NCI-H2196 treated with DMSO at 0.1 percent for 48 hours (cell line): ENCODE measurements around the gene ADARB2.
"Not testable (repeated sequence)": the region's sequence is repeated elsewhere in the genome, so short reads cannot be mapped to it uniquely, and the experiment has no call there.

Experiments used
- DNase-seq: peaks from one replicate; lab custom pipeline; 2025; ENCODE audit not compliant: unreplicated experiment; lab: John Stamatoyannopoulos, UW

The ADARB2 gene

DNA sequence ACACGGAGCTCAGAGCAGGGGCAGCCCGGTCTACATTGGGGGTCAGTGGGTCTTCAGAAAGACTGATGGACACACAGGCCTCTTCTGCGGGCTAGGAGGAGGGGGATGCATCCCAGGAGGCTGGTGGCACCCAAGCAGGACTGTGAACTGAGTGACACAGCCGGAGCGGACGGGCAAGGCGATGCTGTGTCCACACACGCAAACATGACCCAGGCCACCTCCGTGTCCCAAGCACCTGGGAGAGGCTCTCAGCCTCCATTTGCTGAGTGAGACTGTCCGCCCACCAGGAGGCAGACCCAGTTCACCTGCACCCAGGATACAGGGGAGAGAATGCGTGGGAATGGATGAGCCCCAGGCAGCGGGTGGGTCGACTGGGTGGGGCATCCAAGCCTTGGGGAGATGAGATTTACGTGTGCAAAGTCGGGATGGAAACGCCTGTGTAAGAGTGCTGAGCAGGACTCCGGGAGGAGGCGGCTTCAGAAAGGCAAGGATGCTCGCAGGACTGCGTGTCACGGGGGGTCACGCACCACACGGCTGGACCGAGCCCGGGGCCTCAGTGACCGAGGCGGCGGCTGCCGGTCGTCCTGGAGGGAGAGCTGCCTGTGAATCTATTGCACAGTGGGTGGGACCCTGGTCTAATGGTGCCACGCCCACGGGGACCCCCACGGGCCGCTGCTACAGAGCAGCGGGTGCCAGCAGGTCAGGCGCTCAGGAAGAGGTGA is 262.8 kb downstream of the ADARB2 start:
- no peak for DNase-seq

DNA sequence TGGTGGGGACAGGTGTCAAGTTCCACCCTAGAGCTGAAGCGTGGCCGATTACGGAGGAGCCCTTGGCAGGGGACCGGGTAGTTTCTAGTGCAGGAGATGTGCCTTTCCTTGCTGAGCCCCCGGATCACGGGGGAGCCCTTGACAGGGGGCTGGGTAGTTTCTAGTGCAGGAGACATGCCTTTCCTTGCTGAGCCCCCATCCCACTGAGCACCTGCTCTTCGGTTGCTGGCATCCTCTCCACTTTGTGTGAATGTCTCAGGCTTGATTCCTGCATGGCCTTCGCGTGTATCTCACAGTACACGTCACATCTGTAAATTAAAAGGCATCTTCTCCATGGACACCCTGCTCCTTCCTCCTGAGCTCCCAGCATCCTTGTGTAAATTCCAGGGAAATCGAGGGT is 263.5 kb downstream of the ADARB2 start:
- DNase-seq, result no peak

DNA sequence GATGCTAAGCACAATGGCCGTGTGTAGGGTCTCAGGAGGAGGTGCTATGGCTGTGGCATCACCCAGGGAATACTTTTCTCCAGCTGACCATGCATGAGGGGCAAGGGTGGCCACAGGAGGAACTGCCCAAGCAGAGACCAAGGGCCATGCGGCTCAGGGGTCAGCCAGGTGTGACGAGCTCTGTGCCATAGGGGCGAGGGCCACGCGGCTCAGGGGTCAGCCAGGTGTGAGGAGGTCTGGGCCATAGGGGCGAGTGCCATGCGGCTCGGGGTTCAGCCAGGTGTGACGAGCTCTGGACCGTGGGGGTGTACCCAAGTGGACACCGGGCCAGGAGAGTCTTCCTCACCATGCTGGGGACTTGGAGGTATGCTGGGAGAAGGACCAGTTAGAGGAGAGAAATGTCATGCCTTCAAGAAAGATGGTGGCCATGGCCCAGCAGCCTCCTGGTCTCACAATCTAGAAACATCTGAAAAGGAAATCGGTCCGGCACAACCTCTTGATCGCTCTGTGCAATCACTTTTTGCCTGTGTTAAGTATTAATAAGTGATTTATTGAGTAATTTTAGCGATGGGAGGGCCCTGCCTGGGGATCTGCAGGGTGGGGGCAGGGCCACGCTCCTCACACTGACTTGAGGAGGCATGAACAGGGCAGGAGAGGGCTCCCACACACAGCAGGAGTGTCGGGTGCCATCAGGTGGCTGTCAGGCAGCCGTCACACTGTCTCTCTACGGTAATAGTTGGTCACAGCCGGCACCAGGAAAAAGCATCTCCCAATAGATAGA is 265.0 kb downstream of the ADARB2 start:
- DNase-seq, result no peak

DNA sequence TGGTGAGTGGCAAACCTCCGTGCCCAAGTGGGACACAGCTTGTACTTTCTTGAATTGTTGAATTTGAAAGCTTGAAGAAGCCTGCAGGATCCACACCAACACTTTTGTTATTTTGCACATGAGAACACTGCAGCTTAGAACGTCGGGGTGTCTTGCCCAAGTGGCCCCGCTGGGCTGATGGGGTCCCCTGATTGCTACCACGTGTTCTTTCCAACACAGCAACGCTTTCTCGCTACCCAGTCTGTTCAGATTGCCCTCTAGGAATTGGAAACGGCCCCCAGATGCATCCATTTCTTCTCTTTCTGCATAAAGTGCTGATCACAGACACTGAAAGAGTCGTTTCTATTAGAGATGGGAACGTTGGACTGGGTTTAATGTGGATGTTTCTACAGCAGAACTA is 268.5 kb downstream of the ADARB2 start:
- no peak for DNase-seq

DNA sequence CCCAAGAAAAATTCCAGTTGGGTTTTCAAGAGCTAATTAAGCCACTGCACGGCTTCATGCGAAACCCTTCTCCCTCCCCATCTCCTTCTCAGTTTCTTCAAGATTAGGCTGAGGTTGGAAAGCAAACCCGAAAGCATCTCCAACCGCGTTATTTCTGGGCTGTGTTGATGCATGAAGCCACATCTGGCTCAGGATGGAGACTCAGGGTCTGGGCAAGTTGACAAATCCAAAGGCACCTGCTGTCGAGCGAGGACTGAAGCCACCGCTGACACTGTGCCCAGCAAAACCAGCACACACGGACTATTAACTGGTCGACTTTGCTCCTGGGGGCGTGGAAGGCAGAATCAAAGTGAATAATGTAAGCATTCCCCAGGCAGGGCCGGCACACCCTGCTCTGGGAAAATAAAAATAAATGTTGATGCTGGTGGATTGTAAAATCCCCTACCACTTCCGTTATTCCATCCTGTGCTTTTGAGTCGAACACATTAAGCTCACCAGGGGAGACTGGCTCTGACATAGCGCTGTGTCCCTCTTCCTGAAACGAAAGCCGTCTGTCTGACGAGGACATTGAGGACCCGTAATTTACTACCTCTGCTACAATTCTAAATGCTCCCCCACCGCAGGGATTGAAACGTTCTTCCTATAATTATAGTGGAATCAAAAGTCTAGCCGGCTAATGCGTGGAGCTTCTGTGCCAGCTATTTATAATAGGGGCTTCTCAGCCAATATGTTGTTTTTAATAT is 269.8 kb downstream of the ADARB2 start:
- no peak for DNase-seq

DNA sequence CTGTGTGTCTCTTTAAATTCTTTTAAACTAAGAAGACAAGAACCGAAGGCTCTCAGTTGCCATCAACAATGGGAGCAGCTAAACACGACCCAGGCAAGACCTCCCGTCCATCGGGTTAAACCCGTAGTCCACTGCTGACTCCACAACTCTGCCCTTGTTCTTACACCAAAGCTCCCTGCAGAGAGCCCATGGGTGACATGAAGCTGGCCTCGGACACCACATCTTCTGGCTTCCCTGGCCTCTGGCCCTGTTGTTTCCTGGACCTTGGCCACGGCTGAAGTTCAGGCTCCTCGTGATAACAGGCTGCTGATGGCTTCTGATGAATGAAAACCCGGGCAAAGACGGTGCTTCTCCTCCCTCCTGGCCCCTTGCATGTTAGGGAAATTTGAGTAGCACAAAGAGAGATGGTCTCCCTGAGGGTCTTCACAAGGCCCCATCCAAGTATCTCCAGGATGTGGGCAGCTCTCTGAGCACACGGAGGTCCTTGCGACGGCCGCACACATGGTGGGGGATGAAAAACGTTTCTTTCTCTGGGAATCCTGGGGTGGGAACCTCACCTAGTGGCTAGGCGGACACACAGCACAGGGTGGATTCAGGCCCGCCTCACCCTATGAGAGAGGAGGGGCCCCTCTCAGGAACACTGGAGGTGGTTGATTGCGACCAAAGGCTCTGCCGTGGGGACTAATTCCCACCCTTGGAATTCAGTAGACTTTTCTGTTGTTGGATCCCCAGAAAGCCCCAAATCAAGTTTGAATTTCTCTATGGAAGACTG is 271.1 kb downstream of the ADARB2 start:
- DNase-seq, result no peak

DNA sequence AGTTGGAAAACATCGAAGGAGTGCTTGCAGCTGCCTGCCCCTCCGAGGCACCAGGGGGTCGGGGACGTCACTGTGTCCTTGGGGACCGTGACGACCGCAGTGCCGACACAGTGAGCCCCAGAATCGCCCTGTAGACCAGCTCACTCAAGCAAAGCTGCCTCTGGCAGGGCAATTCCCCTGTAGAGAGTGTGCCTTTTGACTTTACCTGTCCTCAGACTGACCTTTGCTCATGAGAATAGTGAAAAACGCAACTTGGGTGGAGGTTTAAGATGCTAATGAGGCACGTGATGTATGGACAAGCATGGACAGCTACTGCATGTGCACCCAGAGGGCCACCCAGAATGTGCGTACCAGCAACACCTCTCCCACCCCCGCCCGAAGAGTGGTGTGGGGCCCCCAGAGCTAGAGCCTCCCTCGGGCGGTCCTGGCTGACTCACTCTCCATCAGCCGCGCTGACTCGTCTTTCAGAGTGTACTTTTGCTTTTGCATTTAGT is 271.9 kb downstream of the ADARB2 start:
- no peak for DNase-seq

DNA sequence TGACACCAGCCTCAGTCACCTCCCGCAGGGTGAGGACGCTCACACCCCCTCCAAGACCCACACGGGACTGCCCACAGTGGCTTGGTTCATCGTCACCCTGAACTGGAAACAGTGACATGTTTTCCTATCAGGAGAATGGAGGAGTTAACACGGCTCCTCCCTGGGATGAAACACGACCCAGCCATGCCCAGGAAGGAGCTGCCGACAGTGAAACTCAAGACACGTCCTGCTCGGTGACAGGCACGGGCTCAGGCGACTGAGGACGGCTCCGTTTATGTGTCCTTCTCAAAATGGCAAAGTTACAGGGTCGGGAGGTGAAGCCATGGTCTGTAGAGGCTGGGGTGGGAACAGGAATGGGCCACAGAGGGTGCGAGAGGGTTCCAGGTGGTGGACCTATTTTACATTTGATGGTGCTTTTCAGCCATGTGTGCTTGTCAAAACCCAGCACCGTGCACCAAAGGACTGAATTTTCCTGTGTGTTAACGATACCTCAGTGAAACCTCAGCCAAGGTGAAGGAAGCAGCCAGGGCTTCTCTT is 272.4 kb downstream of the ADARB2 start:
- no peak for DNase-seq

DNA sequence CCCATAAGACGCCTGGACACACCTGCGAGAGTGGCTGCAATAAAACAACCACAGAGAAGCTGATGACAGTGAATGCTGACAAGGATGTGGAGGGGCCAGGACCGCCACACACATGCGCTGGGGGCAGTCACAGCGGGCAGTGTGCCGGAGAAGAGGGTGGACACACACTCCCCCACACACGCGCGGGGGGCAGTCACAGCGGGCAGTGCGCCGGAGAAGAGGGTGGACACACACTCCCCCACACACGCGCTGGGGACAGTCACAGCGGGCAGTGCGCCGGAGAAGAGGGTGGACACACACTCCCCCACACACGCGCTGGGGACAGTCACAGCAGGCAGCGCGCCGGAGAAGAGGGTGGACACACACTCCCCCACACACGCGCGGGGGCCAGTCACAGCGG is 273.4 kb downstream of the ADARB2 start:
- DNase-seq, result not testable (repeated sequence)

DNA sequence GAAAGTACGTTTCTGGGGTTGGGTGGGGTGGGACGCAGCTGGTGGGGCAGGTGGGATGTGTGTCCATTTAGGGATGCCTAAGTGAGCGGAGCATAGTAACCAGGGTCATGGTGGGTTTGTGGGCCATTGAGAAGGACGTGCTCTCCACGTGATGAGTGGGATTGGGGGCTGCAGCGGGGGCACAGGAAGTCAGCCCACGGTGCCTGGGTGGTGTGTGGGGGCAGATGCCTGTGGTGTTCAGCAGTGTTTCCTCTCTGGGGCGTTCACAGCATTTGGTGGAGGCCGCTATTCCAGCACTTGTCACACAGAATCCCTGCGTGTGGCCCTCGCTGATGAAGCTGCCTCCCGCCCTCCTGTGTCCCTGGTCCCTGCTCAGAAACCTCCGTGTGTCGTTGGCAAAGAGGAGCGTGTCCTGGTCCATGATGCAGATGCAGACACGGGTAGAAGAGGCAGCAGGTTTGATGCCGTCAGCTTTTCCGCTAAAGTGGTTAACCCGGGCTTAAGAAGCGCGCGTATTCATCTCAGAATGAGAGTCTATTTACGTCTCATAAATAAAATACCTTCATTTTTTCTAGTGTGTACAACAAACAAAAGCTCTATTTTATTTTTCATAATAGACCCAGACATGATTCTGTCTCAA is 274.2 kb downstream of the ADARB2 start:
- DNase-seq, result no peak

DNA sequence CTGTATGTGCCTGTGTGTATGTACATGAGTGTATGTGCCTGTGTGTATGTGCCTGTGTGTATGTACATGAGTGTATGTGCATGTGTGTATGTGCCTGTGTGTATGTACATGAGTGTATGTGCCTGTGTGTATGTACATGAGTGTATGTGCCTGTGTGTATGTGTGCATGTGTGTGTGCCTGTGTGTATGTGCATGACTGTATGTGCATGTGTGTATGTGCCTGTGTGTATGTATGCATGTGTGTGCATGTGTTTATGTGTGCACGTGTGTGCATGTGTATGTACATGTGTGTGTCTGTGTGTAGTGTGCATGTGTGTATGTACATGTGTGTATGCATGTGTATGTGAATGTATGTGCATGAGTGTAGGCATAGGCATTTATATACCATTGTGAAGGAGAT is 274.8 kb downstream of the ADARB2 start:
- DNase-seq, result no peak

DNA sequence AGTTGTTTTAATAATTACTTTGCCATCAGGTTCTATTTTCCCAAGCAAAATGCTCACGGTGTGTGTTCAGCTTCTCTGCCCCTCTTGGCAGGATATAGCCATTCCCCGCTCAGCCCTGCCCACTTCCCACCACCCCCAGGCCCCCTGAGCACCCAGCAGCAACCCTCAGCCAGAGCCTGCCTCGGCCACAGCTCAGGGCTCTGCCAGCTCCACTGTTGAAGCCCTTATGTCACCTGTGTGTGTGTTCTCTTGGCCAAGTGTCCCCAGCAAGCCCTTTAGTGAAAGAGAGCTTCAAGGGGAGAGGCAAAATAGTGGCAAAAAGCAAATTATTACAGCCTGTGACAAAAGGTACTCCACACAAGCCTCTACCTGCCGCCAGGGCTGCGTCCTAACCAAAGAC is 275.3 kb downstream of the ADARB2 start:
- DNase-seq, result no peak

DNA sequence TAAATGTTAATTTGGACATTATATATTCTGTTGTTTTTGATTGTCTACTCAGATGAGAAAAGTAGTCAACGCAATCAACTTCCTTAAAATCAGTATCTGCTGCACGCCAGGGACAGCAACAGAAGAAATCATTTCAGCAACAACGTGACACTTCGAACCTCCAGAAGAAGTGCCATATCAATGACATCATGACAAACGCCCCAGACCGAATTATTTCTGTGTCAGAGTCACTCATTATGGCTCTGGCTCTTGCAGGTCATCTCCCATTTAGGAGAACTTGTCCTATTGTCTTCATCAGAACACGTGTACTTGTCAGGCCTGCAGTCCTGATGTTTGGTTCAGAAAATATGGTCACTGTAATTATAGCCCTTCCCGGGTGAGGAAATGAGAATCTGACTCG is 276.3 kb downstream of the ADARB2 start:
- no peak for DNase-seq

DNA sequence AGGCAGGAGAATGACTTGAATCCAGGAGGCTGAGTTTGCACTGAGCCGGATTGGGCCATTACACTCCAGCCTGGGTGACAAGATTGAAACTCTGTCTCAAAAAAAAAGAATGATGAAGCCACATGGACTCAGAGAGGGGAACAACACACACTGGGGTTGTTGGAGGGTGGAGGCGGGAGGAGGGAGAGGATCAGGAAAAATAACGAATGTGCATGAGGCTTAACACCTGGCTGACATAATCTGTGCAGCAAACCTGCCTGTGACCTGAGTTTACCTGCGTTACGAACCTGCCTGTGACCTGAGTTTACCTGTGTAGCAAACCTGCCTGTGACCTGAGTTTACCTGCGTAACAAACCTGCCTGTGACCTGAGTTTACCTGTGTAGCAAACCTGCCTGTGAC is 277.7 kb downstream of the ADARB2 start:
- not testable (repeated sequence) for DNase-seq

DNA sequence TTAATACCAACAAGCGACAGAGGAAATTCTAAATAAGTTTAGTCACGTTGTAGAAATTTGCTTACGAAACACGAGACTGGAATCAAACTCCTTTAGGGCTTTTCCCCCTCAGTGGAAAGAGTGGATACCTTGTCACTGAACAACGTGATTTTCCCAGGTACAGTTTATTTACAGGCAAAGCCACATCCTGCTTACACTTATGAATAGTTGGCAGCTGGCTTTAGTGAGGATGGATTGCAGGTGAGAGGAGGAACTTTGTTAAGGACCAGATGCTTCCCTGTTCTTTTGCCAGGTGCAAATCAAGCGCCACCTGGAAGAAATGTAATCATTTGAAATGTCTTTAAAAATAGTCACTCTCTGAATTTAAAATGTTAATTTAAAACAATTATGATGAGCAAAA is 282.4 kb downstream of the ADARB2 start:
- peak; percentile 53 for DNase-seq

DNA sequence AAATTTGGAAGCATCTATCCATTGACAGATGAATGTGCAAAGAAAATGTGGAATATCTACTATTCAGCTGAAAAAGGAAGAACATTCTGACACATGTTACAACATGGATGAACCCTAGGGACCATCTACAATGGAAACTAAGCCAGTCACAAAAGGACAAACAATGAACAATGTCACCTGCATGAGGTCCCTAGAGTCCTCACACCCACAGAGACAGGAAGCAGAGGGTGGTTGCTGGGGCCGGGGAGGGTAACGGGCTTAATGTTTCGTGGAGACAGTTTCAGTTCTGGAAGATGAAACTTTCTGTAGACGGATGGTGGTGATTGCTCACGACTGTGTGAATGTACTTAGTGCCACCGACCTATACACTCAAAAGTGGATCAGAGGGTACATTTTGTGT is 282.9 kb downstream of the ADARB2 start:
- DNase-seq, result no peak

DNA sequence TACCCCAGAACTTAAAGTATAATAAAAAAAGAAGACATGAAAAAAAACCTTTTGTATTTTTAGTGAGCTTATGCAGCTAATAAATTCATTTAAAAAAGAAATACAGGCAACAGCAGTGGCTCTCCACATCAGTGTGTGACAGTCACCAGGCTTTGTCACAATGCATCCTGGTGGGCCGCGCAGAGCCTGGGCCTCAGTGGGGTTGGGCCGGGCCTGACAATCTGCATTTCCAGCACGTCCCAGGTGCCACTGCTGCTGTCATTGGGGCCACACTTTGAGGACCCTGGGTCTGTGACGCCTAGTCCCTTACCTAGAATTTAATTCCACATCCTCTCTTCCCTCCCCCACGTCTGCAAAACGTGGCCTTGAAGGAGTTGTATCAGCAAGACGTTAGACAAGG is 284.5 kb downstream of the ADARB2 start:
- no peak for DNase-seq

DNA sequence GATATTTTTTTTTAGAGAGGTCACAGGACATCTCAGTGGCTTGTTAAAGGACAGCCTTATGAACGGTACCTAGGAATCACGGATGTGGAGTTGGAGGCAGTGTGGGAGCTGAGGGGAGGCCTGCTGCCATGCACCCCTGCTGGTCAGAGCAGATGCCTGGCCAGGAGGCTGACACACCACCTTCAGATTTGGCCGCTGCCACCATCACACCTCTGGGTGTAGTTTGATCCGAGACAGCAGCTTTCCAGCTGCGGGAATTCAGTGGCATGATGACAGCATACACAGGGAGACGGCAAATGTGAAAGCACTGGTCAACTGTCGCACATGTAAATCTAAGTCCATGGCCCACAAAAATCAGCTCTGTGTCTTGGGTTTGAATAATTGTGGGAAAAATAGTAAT is 285.4 kb downstream of the ADARB2 start:
- DNase-seq, result no peak

DNA sequence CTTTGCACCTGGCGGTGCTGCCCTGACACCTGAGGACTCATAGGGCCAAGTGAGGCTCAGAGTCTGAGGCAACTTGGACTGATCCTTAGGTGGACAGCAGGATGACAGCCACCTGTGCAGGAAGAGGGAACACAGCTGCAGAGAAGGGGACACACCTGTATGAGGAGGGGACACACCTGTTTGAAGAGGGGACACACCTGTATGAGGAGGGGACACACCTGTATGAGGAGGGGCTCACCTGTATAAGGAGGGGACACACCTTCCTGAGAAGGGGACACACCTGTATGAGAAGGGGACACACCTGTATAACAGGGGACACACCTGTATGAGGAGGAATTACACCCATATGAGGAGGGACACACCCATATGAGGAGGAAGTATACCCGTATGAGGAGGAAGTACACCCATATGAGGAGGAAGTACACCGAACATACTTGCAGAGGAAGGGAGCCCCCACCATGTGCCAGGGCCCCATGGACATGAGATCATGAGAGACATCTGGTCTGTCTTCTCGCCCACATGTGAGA is 285.9 kb downstream of the ADARB2 start:
- no peak for DNase-seq

DNA sequence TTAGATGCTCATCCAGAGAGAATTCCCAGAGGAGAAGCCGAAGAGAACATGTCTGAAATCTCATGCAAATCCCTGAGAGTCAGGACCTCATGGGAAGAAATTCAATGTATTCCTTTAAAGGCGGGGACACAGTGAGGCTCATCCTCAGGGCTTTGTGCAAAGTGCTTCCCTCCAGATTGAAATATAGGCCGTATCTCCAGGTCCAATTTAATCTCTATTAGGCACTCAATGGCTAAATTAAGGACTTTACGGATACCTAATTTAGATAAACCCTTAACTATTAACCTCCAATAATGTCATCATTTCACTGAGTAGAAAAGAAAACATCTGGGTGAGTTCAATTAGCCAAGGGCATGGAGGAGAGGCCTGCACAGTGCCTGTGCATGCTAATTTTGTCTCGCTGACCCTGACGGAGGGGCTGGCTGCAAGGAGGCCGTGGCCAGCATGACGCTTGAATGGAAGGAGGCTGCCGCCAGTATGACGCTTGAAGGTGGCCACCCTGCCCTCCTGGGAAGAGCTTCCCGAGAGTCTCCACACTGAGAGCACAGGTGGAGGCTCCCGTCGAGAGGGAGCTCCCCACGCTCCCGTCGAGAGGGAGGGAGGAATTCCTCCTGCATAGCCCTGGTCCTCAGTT is 287.6 kb downstream of the ADARB2 start:
- DNase-seq, result no peak
